GM23248 (cell line): Measurements from ENCODE around the gene SMC5.

Experiments used
- EZH2 ChIP-seq: fragments of 200-600 bp; sonication (generic); IDR thresholded peaks from 2 replicates; pipeline ENCODE4 v1.6.1; 2018; ENCODE audit warnings: antibody characterized with exemption, mild to moderate bottlenecking; ENCODE audit not compliant: insufficient read depth, poor library complexity, severe bottlenecking
- EZH2phosphoT487 ChIP-seq: fragments of 200-600 bp; sonication (generic); IDR thresholded peaks from 2 replicates; pipeline ENCODE4 v1.6.1; 2018; ENCODE audit warnings: antibody characterized with exemption, moderate library complexity, mild to moderate bottlenecking, low read depth; ENCODE audit not compliant: insufficient read depth

GRCh38 chr9:70285981-70286598, 27.3 kb downstream of the SMC5 start:
- TF ChIP-seq EZH2phosphoT487 (no peak), EZH2 (no peak)
